Hypothalamus (tissue), 51 donors: ENCODE measurements around the gene CRIP1.

Experiments used
- DNase-seq, 51 donors: peaks; one replicate each; lab custom pipeline; 2025; lab: John Stamatoyannopoulos, UW

Gene CRIP1, protein sequence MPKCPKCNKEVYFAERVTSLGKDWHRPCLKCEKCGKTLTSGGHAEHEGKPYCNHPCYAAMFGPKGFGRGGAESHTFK

DNA sequence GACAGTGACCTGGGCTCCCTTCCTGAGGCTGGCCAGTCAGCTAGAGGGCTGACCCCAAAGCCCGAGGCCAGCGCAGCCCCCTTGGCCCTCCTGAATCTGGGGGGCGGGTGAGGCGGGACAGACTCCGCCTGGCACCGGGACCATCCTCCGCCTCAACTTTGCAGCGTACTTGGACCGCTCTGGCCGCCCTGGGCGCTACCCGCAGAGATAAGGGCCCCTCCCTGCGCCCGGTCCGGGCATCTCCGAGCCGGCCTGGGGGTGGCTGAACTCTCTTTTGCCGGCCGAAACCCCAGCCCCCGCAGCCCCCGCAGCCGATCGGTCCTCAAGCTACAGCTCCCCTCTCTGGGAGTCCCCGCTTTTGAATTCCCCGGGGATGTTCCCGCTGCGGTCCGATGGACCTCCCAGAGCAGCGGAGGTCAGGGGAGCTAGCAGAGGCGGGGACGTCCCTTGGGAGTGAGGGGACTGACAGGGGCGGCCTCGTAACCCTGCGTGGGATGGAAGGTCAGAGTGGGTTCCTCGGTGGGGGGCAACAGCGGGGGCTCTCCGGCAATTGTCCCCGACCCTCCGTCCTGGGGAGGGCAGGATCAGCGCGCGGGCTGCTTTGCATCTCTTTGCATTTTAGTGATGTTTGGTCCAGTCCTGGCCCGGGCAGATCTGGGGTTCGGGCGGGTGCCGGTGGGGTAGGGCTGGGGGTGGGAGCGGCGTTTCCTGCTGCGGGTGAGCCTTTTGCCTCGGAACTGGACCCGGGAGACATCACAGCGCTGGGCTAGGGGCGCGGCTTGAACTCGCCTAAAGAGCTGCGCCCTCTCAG lies at the start of gene CRIP1:
Gene CRIP1, plus strand, starts transcription at position 724 of the 811 bp plus-strand sequence. CDS start 374 bp downstream, outside the sequence.
- DNase-seq, result no peak

DNA sequence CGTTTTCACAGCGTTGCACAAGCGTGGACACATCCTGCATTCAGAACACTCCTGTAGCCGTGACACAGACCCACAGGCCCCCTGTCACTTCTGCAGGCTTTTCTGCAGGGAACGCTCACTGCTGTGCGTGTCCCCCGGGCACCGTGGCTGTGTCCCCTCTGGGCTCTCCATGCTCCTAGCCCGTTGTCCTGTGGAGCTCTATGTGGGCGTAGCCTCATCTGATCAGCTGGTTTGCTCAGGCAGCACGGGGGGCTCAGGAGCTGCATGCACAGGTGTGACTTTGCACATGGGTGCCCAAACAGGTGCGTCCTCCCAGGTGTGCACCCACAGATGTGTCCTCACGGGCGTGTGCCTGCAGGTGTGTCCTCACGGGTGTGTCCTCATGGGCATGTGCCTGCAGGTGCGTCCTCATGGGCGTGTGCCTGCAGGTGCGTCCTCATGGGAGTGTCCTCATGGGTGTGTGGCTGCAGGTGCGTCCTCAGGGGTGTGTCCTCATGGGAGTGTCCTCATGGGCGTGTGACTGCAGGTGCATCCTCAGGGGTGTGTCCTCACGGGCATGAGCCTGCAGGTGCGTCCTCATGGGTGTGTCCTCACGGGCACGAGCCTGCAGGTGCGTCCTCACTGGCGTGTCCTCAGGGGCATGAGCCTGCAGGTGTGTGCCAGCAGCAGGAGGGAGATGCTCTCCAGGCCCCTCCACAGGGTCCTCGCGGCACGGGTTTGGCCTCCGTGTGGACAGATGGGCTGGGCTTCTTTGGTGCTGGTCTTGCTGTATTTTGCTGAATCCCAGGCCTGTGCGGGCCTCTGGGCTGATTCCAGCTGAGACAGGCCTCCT lies 49.6 kb upstream of the CRIP1 start:
- DNase-seq, result no peak

DNA sequence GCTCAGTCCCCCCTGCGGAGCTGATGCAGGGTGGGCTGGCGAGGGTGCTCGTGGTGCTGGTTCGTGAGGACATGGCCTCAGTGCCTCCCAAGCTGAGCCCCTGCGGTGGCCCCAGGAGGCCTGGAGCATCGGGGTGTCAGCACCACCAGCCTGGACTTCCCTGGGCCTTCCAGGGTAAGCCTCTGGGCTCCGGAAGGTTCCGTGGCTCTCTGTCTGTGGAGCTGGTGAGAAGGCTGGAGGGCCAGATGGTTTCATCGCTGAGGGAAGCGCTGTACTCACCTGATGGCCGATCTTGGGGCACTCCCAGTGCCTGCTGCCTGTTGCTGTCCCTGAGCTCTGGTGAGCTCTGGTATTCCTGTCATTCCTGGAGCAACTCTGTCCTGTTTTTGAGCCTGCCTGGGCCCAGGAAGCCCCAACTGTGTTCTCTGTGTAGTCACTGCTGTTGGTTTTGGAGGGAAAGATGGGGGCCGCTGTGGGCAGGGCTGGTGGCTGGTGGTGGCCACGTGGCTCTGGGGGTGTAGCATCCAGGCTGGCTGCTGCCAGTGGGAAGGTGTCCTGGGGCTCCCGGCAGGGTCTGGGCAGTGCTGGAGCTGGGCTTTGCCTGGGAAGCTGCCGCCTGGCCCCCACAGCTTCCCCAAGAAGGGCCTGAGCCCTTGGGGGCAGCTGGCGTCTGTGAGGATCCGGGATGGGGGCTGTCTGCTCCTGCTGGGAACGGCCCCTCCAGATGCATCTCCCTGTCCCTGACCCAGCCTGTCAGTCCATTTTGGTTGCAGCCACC lies 48.8 kb upstream of the CRIP1 start:
- no peak for DNase-seq

DNA sequence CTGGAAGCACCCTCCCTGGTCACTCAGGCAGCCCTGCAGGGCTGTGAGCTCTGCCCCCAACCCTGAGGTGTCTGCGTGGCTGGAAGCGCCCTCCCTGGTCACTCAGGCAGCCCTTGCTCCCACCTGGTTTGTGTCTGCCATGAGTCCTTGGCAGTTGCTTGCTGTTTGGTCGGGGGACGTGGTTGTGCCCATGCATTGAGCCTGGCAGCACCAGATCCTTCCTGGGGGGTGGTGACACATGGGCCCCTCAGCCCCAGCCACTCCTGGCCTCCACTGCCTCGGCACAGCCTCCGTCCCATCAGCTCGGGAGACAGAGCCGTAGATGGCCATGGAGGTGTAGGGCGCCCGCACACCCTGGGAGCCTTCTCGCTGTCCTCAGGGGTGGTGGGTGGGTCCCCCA lies 47.5 kb upstream of the CRIP1 start:
- no peak for DNase-seq

- DNase-seq, result no peak
These were observed 46.8 kb upstream of the CRIP1 start for GRCh38 chr14:105439710-105440553.

DNA sequence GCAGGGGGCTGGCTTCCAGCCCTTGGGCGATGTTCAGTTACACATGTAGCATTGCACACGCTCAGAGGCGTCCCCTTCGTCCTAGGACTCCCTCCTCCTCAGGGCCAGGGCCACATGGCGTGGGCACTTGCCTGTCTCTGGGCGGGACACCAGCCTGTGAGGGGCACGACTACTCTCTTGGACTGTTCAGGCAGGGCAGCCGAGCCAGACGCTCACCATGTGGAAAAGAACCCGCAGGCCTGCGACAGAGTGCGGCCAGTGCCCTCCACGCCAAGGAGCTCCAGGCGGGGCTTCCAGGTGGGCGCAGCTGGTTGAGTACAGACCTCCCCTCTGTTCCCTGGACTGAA lies 46.2 kb upstream of the CRIP1 start:
- no peak for DNase-seq

- DNase-seq, result no peak
These were observed 45.7 kb upstream of the CRIP1 start for GRCh38 chr14:105440992-105441391.

- no peak for DNase-seq
These were observed 44.6 kb upstream of the CRIP1 start for GRCh38 chr14:105442125-105442524.

GRCh38 chr14:105442834-105443233 lies 43.9 kb upstream of the CRIP1 start:
- DNase-seq, result no peak

DNA sequence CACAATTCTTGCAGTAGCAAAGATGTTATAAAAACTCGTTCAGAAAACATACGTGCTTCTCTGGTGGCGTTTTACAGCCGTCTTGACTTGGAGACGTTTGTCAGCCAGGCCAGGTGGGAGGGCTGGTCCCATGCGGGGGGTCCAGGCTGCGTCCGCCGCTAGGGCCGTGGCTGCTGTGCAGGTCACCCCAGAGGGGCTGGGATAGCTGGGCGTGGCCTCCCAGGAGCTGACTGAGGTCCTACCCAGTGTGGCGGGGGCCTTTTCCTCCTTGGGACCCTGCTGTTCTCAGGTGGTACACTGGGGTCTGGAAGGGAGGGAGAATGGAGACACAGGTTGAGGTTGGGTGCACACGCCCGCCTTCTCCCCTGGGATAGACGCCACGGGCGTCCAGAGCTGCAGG lies 41.8 kb upstream of the CRIP1 start:
- DNase-seq, result no peak

GRCh38 chr14:105445290-105445689 lies 41.4 kb upstream of the CRIP1 start:
- DNase-seq, result no peak

DNA sequence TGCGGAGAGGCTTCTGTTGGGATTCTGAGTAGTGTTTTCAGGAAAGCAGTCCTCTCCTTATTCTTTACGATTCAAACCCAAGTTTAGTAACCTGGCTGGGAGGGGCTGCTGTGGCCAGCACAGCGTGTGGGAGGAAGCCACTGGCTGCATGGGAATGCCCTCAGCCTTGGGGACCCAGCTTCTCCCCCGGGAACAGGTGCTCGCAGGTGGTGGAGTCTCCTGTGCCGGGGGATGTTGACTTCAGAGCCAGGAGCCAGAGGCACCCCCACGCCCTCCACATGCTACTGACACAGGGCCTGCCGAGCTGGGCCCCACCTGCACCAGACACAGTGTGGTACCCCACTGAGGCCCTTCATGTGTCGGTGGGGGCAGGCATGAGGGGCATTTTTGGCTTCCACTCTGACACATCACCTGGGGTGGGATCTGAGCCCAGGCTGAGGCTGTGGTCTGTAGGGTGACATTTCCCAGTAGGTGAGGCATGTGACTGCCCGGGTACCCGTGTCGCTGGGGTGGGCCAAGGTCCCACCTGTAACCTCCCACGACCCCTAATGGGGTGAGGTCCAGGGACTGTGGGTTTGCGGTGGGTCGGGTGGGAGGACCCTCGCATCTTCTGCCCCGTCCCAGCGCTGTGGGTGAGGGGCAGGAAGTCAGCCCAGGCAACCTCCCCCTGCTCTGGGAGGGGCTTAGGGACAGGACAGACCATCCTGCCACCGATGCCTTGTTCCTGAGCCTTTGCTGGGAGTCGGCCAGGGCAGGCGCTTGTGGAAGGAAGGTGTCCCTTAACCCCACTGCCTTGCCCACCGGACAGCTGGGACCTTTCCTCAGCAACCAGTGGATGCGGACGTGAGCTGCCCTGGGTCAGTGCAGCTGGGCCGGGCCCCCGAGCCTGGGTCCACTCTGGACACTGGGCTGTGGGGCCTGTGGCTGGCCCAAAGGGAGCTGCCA lies 40.5 kb upstream of the CRIP1 start:
- DNase-seq, result no peak

DNA sequence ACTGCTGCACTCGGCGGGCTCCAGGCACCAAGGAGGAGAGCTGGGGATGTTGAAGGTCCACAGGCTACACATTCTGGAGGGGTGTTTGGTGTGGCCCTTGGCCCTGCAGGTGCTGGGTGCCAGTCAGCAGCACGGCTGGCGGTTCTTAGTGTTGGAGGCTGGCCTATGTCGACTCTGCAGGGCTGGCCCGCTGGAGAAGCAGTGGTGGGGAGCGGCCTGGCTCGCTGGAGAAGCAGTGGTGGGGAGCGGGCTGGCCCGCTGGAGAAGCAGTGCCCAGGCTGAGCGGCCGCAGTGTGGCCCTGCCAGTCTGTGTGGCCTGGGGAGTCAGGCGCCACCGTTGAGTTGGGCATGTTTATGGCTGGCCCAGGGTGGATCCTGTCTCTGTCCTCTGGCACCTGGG lies 39.7 kb upstream of the CRIP1 start:
- DNase-seq, result no peak

GRCh38 chr14:105447651-105448640 lies 38.7 kb upstream of the CRIP1 start:
- DNase-seq, result no peak

- peak in 46 of 51 donors; percentile 16 to 83 (median 56) for DNase-seq
These were observed 38.0 kb upstream of the CRIP1 start for GRCh38 chr14:105448706-105449111.

GRCh38 chr14:105449276-105450122 lies 37.2 kb upstream of the CRIP1 start:
- DNase-seq, result no peak

GRCh38 chr14:105450123-105450505 lies 36.6 kb upstream of the CRIP1 start:
- DNase-seq, result no peak
